Measurements from ENCODE around the gene STAC2. TPM values are rescaled to one million over a fixed set of nuclear protein-coding genes. Genes with fewer than 3 reads are reported as not detected.
A peak's percentile ranks its signal among the peaks of the same experiment; 100 is the strongest.

STAC2 gene
- total RNA-seq, 1 donor from 2014 or later, result 0.98 TPM

DNA sequence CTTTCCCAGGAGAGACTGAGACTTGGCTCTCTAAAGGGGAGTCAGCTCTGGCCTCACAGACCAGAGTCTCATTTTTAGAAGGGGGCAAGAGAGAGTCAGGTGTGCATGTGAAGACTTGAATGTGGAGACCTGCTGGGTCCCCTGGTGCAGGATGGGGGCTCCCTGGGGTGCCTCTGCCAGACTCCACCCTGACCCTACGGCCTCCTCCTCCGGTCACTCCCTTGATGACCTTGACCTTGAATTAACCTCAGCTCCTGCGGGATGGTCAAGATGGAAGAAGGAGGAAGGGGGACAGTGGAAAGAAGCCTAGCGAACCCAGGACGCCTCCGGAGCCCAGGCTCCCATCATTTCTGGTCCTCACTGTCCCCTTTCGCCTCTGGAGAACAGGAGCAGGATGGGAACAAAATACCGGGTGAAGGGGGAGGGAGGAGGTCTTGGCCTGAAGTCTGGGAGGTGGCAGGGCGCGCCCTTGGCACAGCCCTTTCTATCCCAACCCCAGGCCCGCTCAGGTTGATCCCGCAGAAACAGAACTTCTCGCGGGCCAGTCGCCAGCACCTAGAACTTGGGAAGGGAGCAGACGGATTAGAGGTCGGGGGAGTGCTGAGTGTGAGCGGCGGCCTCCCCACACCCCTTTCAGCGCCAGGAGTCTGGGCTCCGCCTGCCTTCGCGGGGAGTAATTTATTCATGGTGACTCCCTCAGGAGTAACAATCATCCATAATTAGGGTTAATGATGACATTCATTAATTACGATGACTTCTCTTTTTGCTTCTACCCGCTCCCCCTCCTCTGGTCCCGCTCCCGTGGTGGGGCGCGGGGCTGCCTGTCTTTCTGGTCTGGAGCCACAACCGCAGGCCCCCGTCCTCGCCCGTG is 1.6 kb downstream of the STAC2 start:
- Histone ChIP-seq H3K9me3 (no peaks in the 10 kb centered on the region), H3K27me3 (no peaks in the 10 kb centered on the region), H3K4me1 (peaks cover 23% of the 10 kb centered on the region), H3K36me3 (no peaks in the 10 kb centered on the region), H3K4me3 (peak overlapping the region in 1 of 2 donors; percentile 51), H3K27ac (no peak overlapping the region)
- no peak for TF ChIP-seq POLR2A (IDR thresholded peaks at IDR 0.05)
- TF ChIP-seq, protein P1, sequence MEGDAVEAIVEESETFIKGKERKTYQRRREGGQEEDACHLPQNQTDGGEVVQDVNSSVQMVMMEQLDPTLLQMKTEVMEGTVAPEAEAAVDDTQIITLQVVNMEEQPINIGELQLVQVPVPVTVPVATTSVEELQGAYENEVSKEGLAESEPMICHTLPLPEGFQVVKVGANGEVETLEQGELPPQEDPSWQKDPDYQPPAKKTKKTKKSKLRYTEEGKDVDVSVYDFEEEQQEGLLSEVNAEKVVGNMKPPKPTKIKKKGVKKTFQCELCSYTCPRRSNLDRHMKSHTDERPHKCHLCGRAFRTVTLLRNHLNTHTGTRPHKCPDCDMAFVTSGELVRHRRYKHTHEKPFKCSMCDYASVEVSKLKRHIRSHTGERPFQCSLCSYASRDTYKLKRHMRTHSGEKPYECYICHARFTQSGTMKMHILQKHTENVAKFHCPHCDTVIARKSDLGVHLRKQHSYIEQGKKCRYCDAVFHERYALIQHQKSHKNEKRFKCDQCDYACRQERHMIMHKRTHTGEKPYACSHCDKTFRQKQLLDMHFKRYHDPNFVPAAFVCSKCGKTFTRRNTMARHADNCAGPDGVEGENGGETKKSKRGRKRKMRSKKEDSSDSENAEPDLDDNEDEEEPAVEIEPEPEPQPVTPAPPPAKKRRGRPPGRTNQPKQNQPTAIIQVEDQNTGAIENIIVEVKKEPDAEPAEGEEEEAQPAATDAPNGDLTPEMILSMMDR (IDR thresholded peaks at IDR 0.05), result no peak
- TF ChIP-seq POLR2AphosphoS5 (IDR thresholded peaks at IDR 0.05; ENCODE audit: insufficient read depth in 1 of 2, low read depth in 1 of 2), result no peak
- DNase-seq (ENCODE audit: extremely low spot score in 2 of 2), result no peak
- intact Hi-C loops (cut with DNase I), result no loop called here

DNA sequence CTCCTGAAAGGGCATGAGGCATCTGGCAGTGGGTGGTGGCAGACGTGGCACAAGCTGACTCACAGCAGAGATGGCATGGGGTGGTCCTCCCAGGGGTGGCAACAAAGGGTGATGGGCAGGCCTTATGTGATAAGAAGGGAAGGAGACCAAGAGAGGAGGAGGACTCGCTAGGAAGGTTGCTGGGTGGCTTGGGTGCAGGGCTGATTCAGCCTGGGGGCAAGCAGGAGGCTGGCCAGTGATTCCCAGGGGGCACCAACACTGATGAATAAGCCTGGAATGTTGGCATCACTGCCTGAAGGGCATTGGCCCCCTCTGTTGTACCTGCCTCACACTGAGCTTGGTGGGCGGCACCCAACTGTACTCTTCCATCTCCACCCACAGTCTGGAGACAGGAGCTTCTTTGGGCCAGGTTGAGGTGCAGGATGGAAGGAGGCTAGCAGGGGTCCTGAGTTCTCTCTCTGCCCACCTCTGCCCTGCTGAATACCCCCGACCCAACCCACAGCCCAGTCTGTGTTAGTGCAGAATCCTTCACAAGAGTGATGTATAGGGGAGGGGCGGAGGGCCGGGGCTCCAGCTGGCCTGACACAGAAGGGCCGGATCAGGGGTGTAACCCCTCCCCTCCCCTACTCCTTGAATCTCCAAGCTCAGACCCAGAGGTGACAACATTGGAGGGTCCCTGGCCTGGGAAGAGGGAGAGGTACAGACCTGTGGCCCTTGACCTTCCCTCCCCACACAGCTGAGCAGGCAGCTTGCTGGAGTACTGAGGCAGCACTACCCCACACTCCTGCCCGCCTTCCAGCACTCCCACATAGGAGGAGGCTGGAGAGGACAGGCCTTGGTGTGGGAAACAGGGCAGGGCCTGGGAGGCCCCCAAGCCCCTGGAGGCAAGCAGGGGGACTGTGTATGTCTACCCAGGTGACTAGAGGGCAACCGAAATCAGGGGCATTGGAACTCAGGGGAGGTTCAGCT is 2.6 kb downstream of the STAC2 start:
- intact Hi-C loops (cut with DNase I), result no loop called here
- TF ChIP-seq POLR2AphosphoS5 (IDR thresholded peaks at IDR 0.05; ENCODE audit: insufficient read depth in 1 of 2, low read depth in 1 of 2) (no peak), POLR2A (IDR thresholded peaks at IDR 0.05) (no peak)
- TF ChIP-seq, protein P1 (IDR thresholded peaks at IDR 0.05), result no peak
- Histone ChIP-seq H3K4me1 (peaks cover 23% of the 10 kb centered on the region), H3K27me3 (no peaks in the 10 kb centered on the region), H3K36me3 (no peaks in the 10 kb centered on the region), H3K9me3 (no peaks in the 10 kb centered on the region), H3K27ac (no peak overlapping the region), H3K4me3 (no peak overlapping the region)
- DNase-seq (ENCODE audit: extremely low spot score in 2 of 2), result no peak

DNA sequence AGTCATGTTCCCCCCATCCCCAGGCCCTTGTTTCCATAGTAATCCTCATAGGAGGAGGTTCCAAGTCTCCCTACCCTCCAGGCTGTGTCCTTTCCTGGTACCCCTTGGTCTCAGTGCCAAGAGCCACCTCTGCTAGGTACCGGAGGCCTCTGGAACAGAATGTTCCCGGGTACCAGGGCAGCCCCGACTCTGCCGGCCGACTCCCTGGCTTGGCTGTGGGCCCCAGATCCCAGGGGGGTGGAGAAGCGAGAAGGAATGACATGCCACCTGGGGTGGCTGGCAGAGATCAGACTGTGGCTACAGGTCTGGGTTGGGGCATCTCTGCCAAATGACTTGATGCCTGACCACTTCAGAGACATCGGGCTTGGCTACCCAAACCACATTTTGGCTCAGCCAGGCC is 3.6 kb downstream of the STAC2 start:
- Histone ChIP-seq H3K4me3 (no peak overlapping the region), H3K27me3 (no peaks in the 10 kb centered on the region), H3K36me3 (no peaks in the 10 kb centered on the region), H3K9me3 (no peaks in the 10 kb centered on the region), H3K27ac (no peak overlapping the region), H3K4me1 (peaks cover 23% of the 10 kb centered on the region)
- TF ChIP-seq, protein P1 (IDR thresholded peaks at IDR 0.05), result no peak
- TF ChIP-seq POLR2A (IDR thresholded peaks at IDR 0.05) (no peak), POLR2AphosphoS5 (IDR thresholded peaks at IDR 0.05; ENCODE audit: insufficient read depth in 1 of 2, low read depth in 1 of 2) (no peak)
- intact Hi-C loops (cut with DNase I), result no loop called here
- no peak for DNase-seq (ENCODE audit: extremely low spot score in 2 of 2)

DNA sequence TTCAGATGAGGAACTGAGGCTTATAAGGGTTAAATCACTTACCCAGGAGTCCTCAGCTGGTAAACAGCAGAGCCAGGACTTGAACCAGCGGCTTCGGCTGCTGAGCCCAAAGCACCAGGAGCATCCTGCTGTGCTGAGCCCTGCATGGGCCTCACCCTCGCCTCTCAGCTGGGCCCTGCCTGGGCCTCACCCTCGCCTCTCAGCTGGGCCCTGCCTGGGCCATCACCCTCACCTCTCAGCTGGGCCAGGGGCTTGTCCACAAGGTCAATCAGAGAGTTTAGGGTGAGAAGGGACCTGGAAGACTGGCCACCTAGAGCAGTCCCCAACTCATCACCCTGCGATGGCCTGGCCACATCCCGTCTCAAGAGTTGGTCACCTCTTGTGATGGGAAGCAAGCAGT is 4.2 kb downstream of the STAC2 start:
- H3K27me3 ChIP-seq, result no peaks in the 10 kb centered on the region
- no peaks in the 10 kb centered on the region for H3K36me3 ChIP-seq
- intact Hi-C loops (cut with DNase I), result no loop called here

More for the DNA sequence above, 4.2 kb downstream of the STAC2 start:
- Histone ChIP-seq H3K4me3 (no peak overlapping the region), H3K4me1 (peaks cover 22% of the 10 kb centered on the region), H3K9me3 (no peaks in the 10 kb centered on the region), H3K27ac (no peak overlapping the region)
- no peak for DNase-seq (ENCODE audit: extremely low spot score in 2 of 2)
- TF ChIP-seq POLR2AphosphoS5 (IDR thresholded peaks at IDR 0.05; ENCODE audit: insufficient read depth in 1 of 2, low read depth in 1 of 2) (no peak), POLR2A (IDR thresholded peaks at IDR 0.05) (no peak)
- TF ChIP-seq, protein P1 (IDR thresholded peaks at IDR 0.05), result no peak

Measured in vagina (tissue), 2 donors.